ENCODE results near the gene ALS2CL.

GRCh38 chr3:46707601-46708011 lies 14.1 kb upstream of the ALS2CL start:
- TF ChIP-seq CTCF (conservative IDR thresholded peaks at IDR 0.05; ENCODE audit: low read depth, low read length) (no peak), EZH2 (IDR thresholded peaks at IDR 0.05; ENCODE audit: borderline replicate concordance, low read depth, low read length, poor library complexity, severe bottlenecking) (no peak)

All from A673 (cell line).